Stimulated activated CD4-positive, alpha-beta T cell treated with anti-CD3 and anti-CD28 coated beads, Interleukin-12 subunit alpha, Interleukin-12 subunit beta, amount 100 ng/mL, for 48 hours (primary cell): ENCODE data around the gene FAAP100.

Experiments
- DNase-seq, 3 donors: peaks; one replicate each; pipeline ENCODE4 v3.0.0-alpha.2; 2020; ENCODE audit warnings: low read depth in 2 of 3, low spot score in 1 of 3

The FAAP100 gene

GRCh38 chr17:81513372-81513752, 38.8 kb downstream of the FAAP100 start:
- peak in 2 of 3 donors; percentile 53 to 65 for DNase-seq

- peak; percentile 82 to 88 (median 85) for DNase-seq
These were observed 39.4 kb downstream of the FAAP100 start, which contains the start of gene ACTG1 for GRCh38 chr17:81512562-81513371. Gene ACTG1 (minus strand): TSS chr17:81512799. CDS start chr17:81512354, 445 bp downstream.

- DNase-seq, result no peak
These were observed 40.2 kb downstream of the FAAP100 start for GRCh38 chr17:81511804-81512561.

- DNase-seq, result no peak
These were observed 40.7 kb downstream of the FAAP100 start for GRCh38 chr17:81511554-81511803.

- DNase-seq, result no peak
These were observed 41.2 kb downstream of the FAAP100 start for GRCh38 chr17:81510785-81511553.

- DNase-seq, result no peak
These were observed 42.0 kb downstream of the FAAP100 start for GRCh38 chr17:81509972-81510784.

GRCh38 chr17:81509207-81509971, 42.8 kb downstream of the FAAP100 start:
- no peak for DNase-seq

- DNase-seq, result no peak
These were observed 43.4 kb downstream of the FAAP100 start for GRCh38 chr17:81508639-81509206.

GRCh38 chr17:81503619-81504018, 48.5 kb downstream of the FAAP100 start:
- no peak for DNase-seq

- no peak for DNase-seq
These were observed 49.6 kb downstream of the FAAP100 start for GRCh38 chr17:81502471-81503017.

GRCh38 chr17:81500047-81500446, 52.1 kb downstream of the FAAP100 start:
- no peak for DNase-seq

GRCh38 chr17:81499601-81499970, 52.6 kb downstream of the FAAP100 start:
- no peak for DNase-seq

GRCh38 chr17:81498953-81499600, 53.1 kb downstream of the FAAP100 start:
- no peak for DNase-seq

GRCh38 chr17:81494626-81495377, 57.4 kb downstream of the FAAP100 start:
- DNase-seq, result no peak

GRCh38 chr17:81493198-81494038, 58.7 kb downstream of the FAAP100 start:
- no peak for DNase-seq

GRCh38 chr17:81492706-81493105, 59.4 kb downstream of the FAAP100 start:
- DNase-seq, result no peak

- DNase-seq, result no peak
These were observed 60.0 kb downstream of the FAAP100 start for GRCh38 chr17:81492202-81492601.
